Thyroid gland (tissue), 4 donors: ENCODE measurements around the gene CDH22. TPM values are rescaled to one million over a fixed set of nuclear protein-coding genes. Genes with fewer than 3 reads are reported as not detected.

Experiments
- DNase-seq, 2 donors: peaks; one replicate each; pipeline ENCODE4 v3.0.0-alpha.2; 2019
- H3K27ac ChIP-seq, 3 donors: fragments of 200-600 bp; sonication (generic); 1 replicate in 2 of 3; 2 replicates in 1 of 3; pipeline ENCODE4 v1.5.1; 2016 to 2019; ENCODE audit warnings: mild to moderate bottlenecking in 1 of 3, moderate library complexity in 1 of 3
- H3K27me3 ChIP-seq: fragments of 200-600 bp; sonication (generic); one replicate; pipeline ENCODE4 v1.5.1; 2019
- H3K36me3 ChIP-seq, 2 donors: fragments of 200-600 bp; sonication (generic); one replicate each; pipeline ENCODE4 v1.5.1; 2016 to 2019
- H3K4me1 ChIP-seq, 2 donors: fragments of 200-600 bp; sonication (generic); one replicate each; pipeline ENCODE4 v1.5.1; 2017 to 2019
- H3K4me3 ChIP-seq, 3 donors: fragments of 200-600 bp; sonication (generic); replicated peaks in 1 of 3; 1 replicate in 2 of 3; 2 replicates in 1 of 3; pipeline ENCODE4 v1.5.1; 2016; ENCODE audit warnings: mild to moderate bottlenecking in 1 of 3
- H3K9me3 ChIP-seq: fragments of 200-600 bp; sonication (generic); one replicate; pipeline ENCODE4 v1.5.1; 2017
- POLR2A ChIP-seq, 2 donors: fragments of 450-650 bp; IDR thresholded peaks; one replicate each; pipeline ENCODE4 v1.6.1; 2017; ENCODE audit warnings: antibody characterized with exemption in 2 of 2, mild to moderate bottlenecking in 2 of 2, moderate library complexity in 1 of 2
- WGBS, 2 donors: methylation state at CpG; one replicate each; pipeline ENCODE4 v1.1.5; 2017; 5-methylcytosine and 5-hydroxymethylcytosine counted together
- intact Hi-C: fragments of 100-400 bp; cut with DNase I; formaldehyde crosslinking; loops from one replicate; pipeline ENCODE4 v1.15.1; 2023
- total RNA-seq, 4 donors: library from RNA; depleted of rRNA; stranded (reverse); fragments of >200 nt; gene quantifications; one replicate each; pipeline ENCODE4 v1.2.3, GENCODE V29; 2016
- TF ChIP-seq, protein P1 (sequence below), 6 experiments: fragments of 200-600 bp in 3 of 6; fragments of 450-650 bp in 3 of 6; sonication (generic) in 3 of 6; IDR thresholded peaks; one replicate each; pipeline ENCODE4 v1.5.1; 2016 to 2019; ENCODE audit warnings: antibody characterized with exemption in 6 of 6, mild to moderate bottlenecking in 2 of 6, inconsistent platforms in 1 of 6, moderate library complexity in 1 of 6

CDH22 gene
- total RNA-seq, 4 donors from 2014 or later, result 0.38 to 3.0 (median 1.2) TPM

DNA sequence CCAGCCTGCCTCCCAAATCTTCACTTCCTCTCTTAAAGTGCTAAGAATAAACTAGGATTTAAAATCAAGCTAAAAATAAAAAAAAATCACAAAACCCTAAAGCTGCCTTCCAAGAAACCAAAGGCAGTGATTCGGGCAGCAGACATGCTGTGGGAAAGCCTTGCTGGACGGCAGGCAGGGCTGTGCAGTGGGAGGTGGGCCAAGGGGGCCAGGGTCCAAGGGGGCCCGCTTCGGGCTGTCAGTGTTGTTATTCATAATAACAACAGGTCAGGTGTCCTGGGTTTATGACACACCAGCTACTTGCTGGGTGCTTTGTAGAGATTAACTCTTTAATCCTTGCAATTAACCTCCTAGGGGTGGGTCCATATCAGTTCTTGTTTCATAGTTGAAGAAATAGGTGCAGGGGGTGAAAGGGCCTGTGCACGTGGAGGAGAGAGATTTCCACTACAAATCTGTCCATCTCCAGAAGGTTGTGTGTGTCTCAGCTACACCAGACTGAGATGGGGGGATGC, 149.8 kb downstream of the CDH22 start:
- Histone ChIP-seq H3K4me3 (no peak overlapping the region), H3K27ac (no peak overlapping the region), H3K4me1 (no peaks in the 10 kb centered on the region), H3K36me3 (no peaks in the 10 kb centered on the region), H3K9me3 (no peaks in the 10 kb centered on the region), H3K27me3 (no peaks in the 10 kb centered on the region)
- no peak for DNase-seq
- 52 to 59% methylated on average over 5 of the region's 5 CpGs for WGBS, 2 donors
- intact Hi-C loops, result no loop called here
- TF ChIP-seq POLR2A (IDR thresholded peaks at IDR 0.05), result no peak
- TF ChIP-seq, protein P1, sequence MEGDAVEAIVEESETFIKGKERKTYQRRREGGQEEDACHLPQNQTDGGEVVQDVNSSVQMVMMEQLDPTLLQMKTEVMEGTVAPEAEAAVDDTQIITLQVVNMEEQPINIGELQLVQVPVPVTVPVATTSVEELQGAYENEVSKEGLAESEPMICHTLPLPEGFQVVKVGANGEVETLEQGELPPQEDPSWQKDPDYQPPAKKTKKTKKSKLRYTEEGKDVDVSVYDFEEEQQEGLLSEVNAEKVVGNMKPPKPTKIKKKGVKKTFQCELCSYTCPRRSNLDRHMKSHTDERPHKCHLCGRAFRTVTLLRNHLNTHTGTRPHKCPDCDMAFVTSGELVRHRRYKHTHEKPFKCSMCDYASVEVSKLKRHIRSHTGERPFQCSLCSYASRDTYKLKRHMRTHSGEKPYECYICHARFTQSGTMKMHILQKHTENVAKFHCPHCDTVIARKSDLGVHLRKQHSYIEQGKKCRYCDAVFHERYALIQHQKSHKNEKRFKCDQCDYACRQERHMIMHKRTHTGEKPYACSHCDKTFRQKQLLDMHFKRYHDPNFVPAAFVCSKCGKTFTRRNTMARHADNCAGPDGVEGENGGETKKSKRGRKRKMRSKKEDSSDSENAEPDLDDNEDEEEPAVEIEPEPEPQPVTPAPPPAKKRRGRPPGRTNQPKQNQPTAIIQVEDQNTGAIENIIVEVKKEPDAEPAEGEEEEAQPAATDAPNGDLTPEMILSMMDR (IDR thresholded peaks at IDR 0.05), result no peak

DNA sequence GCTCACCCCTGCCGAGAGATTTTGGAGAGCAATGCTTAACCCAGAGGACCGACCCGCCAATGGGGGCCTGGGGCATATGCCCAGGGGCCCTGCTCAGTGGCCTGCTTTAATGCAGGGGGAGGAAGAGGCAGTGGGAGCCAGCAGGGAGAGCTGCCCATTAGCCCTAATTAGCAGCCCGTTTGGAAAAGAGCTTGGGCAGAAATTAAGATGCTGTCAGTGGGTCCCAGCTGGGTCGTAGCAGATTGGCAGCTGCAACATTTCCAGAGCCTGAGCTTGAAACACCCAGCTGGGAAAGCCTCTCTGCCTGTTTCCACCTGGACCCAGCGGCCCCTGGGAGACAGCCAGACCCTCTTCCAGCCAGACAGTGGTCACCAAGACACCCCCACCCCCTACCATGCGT, 150.7 kb downstream of the CDH22 start:
- Histone ChIP-seq H3K27me3 (no peaks in the 10 kb centered on the region), H3K27ac (no peak overlapping the region), H3K36me3 (no peaks in the 10 kb centered on the region), H3K4me1 (no peaks in the 10 kb centered on the region), H3K4me3 (no peak overlapping the region), H3K9me3 (no peaks in the 10 kb centered on the region)
- 54 to 66% methylated on average over 6 to 7 of the region's 7 CpGs for WGBS, 2 donors
- intact Hi-C loops, result no loop called here
- DNase-seq, result no peak
- no peak for TF ChIP-seq POLR2A (IDR thresholded peaks at IDR 0.05)
- TF ChIP-seq, protein P1 (IDR thresholded peaks at IDR 0.05), result no peak

DNA sequence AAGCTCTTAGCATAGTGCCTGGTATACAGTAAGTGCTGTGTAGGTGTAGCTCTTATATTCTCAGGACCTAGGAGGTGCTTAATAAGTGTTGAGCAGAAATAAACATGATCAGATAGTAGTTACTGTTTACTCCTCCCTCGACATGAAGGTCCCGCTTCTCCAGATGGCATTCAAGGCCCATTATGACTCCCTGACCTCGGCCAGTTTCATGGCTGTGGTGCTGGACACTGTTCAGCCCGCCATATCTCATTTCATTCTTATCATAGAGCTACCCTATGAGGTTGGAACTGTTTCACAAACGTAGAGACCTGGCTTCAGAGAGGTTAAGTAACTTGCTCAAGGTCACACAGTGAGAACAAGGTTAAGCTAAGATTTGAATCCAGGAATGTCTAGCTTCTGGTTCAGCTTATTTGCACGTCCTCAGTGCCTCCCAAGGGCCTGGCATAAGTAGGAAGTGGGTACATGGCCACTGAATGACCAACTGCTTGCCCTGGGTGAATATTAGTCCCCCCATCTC, 151.2 kb downstream of the CDH22 start:
- Histone ChIP-seq H3K36me3 (no peaks in the 10 kb centered on the region), H3K27ac (no peak overlapping the region), H3K27me3 (no peaks in the 10 kb centered on the region), H3K4me1 (no peaks in the 10 kb centered on the region), H3K9me3 (no peaks in the 10 kb centered on the region), H3K4me3 (no peak overlapping the region)
- TF ChIP-seq, protein P1 (IDR thresholded peaks at IDR 0.05), result no peak
- no peak for TF ChIP-seq POLR2A (IDR thresholded peaks at IDR 0.05)
- no peak for DNase-seq
- intact Hi-C loops, result no loop called here
- WGBS, 2 donors, result 75 to 85% methylated on average over 6 of the region's 6 CpGs

DNA sequence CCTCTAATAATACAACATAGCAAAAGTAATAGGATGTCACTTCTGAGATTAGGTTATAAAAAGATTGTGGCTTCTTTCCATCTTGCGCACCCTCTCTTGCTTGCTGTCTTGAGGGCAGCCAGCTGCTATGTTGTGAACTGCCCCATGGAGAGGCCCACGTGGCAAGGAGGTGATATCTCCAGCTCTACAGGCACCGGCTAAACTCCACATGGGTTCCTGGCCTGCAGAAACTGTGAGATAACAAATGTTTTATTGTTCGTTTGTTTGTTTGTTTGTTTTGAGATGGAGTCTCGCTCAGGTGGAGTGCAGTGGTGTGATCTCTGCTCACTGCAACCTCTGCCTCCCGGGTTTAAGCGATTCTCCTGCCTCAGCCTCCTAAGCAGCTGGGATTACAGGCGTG, 152.2 kb downstream of the CDH22 start:
- no peak overlapping the region for H3K27ac ChIP-seq
- 65 to 70% methylated on average over 8 of the region's 8 CpGs for WGBS, 2 donors
- intact Hi-C loops, result no loop called here
- H3K4me1 ChIP-seq, result no peaks in the 10 kb centered on the region
- no peaks in the 10 kb centered on the region for H3K36me3 ChIP-seq
- TF ChIP-seq, protein P1 (IDR thresholded peaks at IDR 0.05), result no peak
- TF ChIP-seq POLR2A (IDR thresholded peaks at IDR 0.05), result no peak
- no peak overlapping the region for H3K4me3 ChIP-seq
- DNase-seq, result no peak
- no peaks in the 10 kb centered on the region for H3K27me3 ChIP-seq
- H3K9me3 ChIP-seq, result no peaks in the 10 kb centered on the region

DNA sequence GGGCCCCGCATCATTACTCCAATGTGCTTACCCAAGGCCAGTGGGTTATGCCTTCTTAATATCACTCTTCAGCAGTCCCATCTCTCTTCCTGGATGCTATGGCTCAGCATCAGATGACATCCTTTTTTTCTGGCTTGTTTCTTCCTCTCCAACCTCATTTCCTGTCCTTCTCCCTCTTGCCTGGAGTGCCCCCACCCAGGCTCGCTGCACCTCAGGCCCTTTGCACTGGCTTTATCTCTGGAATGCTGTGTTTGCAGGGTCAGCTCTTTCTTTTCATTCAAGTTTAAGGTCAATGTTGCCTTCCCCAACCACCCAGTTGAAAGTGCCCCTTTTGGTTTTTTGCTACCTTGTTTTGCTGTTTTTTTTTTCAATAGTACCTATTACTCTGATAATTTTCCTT, 153.5 kb downstream of the CDH22 start:
- Histone ChIP-seq H3K27me3 (no peaks in the 10 kb centered on the region), H3K36me3 (no peaks in the 10 kb centered on the region), H3K4me1 (no peaks in the 10 kb centered on the region), H3K9me3 (no peaks in the 10 kb centered on the region), H3K4me3 (no peak overlapping the region), H3K27ac (no peak overlapping the region)
- intact Hi-C loops, result no loop called here
- 90 to 94% methylated on average over 2 of the region's 2 CpGs for WGBS, 2 donors
- DNase-seq, result no peak
- TF ChIP-seq POLR2A (IDR thresholded peaks at IDR 0.05), result no peak
- TF ChIP-seq, protein P1 (IDR thresholded peaks at IDR 0.05), result no peak
